H1 (cell line): ENCODE data around the gene OSBP2. TPM values are rescaled to one million over a fixed set of nuclear protein-coding genes. Genes with fewer than 3 reads are reported as not detected.

Experiments
- CTCF ChIA-PET: fragments of 300-600 bp; sonication (Branson Sonifier 250); formaldehyde crosslinking; loops from one replicate; lab custom pipeline; 2021; ENCODE audit not compliant: partially characterized antibody; lab: Charles Lee
- POLR2A ChIA-PET: fragments of 300-600 bp; sonication (Branson Sonifier 250); formaldehyde crosslinking; loops from one replicate; lab custom pipeline; 2021; ENCODE audit warnings: inconsistent platforms; ENCODE audit not compliant: partially characterized antibody; lab: Charles Lee
- DNase-seq, 2 experiments: peaks; one replicate each; pipeline versions ENCODE4 v3.0.0 to v3.0.0-alpha.2; 2010 to 2022; ENCODE audit warnings: low spot score in 2 of 2, low read depth in 1 of 2, mixed read lengths in 1 of 2
- FAIRE-seq: peaks from 2 replicates; lab custom pipeline; 2011; peaks lifted over from hg19 to GRCh38; lab: Jason Lieb, UNC
- H2AFZ ChIP-seq: 2 replicates; pipeline ENCODE4 v1.8.1; 2012; ENCODE audit warnings: low read length, inconsistent platforms
- H2AK5ac ChIP-seq: 2 replicates; pipeline ENCODE4 v1.6.1; 2013; ENCODE audit warnings: low read depth, low read length
- H2BK120ac ChIP-seq: replicated peaks from 2 replicates; pipeline ENCODE3; 2013; ENCODE audit warnings: low read depth, low read length, inconsistent platforms
- H2BK12ac ChIP-seq: 2 replicates; pipeline ENCODE4 v1.6.1; 2013; ENCODE audit warnings: low read depth, low read length
- H2BK15ac ChIP-seq: 2 replicates; pipeline ENCODE4 v1.6.1; 2013; ENCODE audit warnings: low read length
- H2BK20ac ChIP-seq: 2 replicates; pipeline ENCODE4 v1.6.1; 2013; ENCODE audit warnings: low read length
- H2BK5ac ChIP-seq: 2 replicates; pipeline ENCODE4 v1.6.1; 2013; ENCODE audit warnings: low read depth, low read length
- H3K14ac ChIP-seq: 2 replicates; pipeline ENCODE4 v1.6.1; 2013; ENCODE audit warnings: inconsistent platforms; ENCODE audit not compliant: insufficient read length
- H3K18ac ChIP-seq: 2 replicates; pipeline ENCODE4 v1.6.1; 2013; ENCODE audit warnings: low read length; ENCODE audit errors: extremely low read depth
- H3K23ac ChIP-seq: 2 replicates; pipeline ENCODE4 v1.6.1; 2013; ENCODE audit warnings: inconsistent platforms; ENCODE audit not compliant: insufficient read length
- H3K23me2 ChIP-seq: 2 replicates; pipeline ENCODE4 v1.6.1; 2013; ENCODE audit warnings: low read depth, low read length
- H3K27ac ChIP-seq: 2 replicates; pipeline ENCODE4 v1.6.1; 2011; ENCODE audit warnings: low read depth, low read length, inconsistent platforms
- H3K27me3 ChIP-seq, 4 experiments: replicated peaks in 1 of 4; 1 replicate in 1 of 4; 2 replicates in 3 of 4; pipeline versions ENCODE4 v1.6.1 to v1.8.1; 2011 to 2013; ENCODE audit warnings: low read length in 3 of 4, mild to moderate bottlenecking in 3 of 4, inconsistent platforms in 2 of 4, mixed read lengths in 2 of 4, moderate library complexity in 1 of 4; ENCODE audit not compliant: control insufficient read depth in 3 of 4, insufficient read depth in 3 of 4; ENCODE audit errors: extremely low read depth in 1 of 4
- H3K36me3 ChIP-seq, 4 experiments: 2 replicates each; pipeline versions ENCODE4 v1.6.1 to v1.8.1; 2011 to 2013; ENCODE audit warnings: mild to moderate bottlenecking in 4 of 4, low read length in 3 of 4, moderate library complexity in 2 of 4, control low read depth in 1 of 4, inconsistent platforms in 1 of 4; ENCODE audit not compliant: insufficient read depth in 4 of 4, control insufficient read depth in 2 of 4
- H3K4ac ChIP-seq: replicated peaks from 2 replicates; pipeline ENCODE3; 2013; ENCODE audit warnings: low read length, low read depth, mixed read lengths, inconsistent platforms; ENCODE audit not compliant: insufficient read length
- H3K4me1 ChIP-seq, 4 experiments: replicated peaks in 1 of 4; 1 replicate in 1 of 4; 2 replicates in 3 of 4; pipeline versions ENCODE4 v1.6.1 to v1.8.1; 2011 to 2013; ENCODE audit warnings: low read length in 3 of 4, inconsistent platforms in 2 of 4, mixed read lengths in 1 of 4; ENCODE audit not compliant: insufficient read depth in 4 of 4, control insufficient read depth in 3 of 4
- H3K4me2 ChIP-seq, 2 experiments: 2 replicates each; pipeline versions ENCODE4 v1.6.1 to v1.8.1; 2011 to 2013; ENCODE audit warnings: low read depth in 2 of 2, low read length in 2 of 2, control low read depth in 1 of 2, inconsistent platforms in 1 of 2, mild to moderate bottlenecking in 1 of 2; ENCODE audit not compliant: insufficient read depth in 1 of 2
- H3K4me3 ChIP-seq, 4 experiments: fragments of 200-600, 300-600 bp in 1 of 4; sonication (generic), shearing (Covaris generic), sonication (Bioruptor Twin) in 1 of 4; 2 replicates each; pipeline versions ENCODE4 v1.5.1 to v1.8.1; 2011 to 2016; ENCODE audit warnings: low read length in 4 of 4, low read depth in 3 of 4, control low read depth in 2 of 4, inconsistent platforms in 2 of 4, mild to moderate bottlenecking in 2 of 4, mixed read lengths in 1 of 4, moderate library complexity in 1 of 4; ENCODE audit not compliant: insufficient read depth in 2 of 4; ENCODE audit errors: extremely low read depth in 1 of 4
- H3K56ac ChIP-seq: replicated peaks from 2 replicates; pipeline ENCODE3; 2013; ENCODE audit warnings: low read depth, mild to moderate bottlenecking, mixed read lengths, low read length, inconsistent platforms; ENCODE audit not compliant: insufficient read length
- H3K79me1 ChIP-seq: 2 replicates; pipeline ENCODE4 v1.6.1; 2013; ENCODE audit warnings: low read depth, low read length, control low read depth
- H3K79me2 ChIP-seq, 2 experiments: 2 replicates each; pipeline versions ENCODE4 v1.6.1 to v1.8.1; 2012 to 2013; ENCODE audit warnings: low read length in 2 of 2, mild to moderate bottlenecking in 2 of 2, inconsistent platforms in 1 of 2; ENCODE audit not compliant: insufficient read depth in 2 of 2, control insufficient read depth in 1 of 2
- H3K9ac ChIP-seq, 4 experiments: replicated peaks in 1 of 4; 1 replicate in 1 of 4; 2 replicates in 3 of 4; pipeline versions ENCODE4 v1.6.1 to v1.8.1; 2011 to 2013; ENCODE audit warnings: low read depth in 3 of 4, low read length in 3 of 4, control low read depth in 2 of 4, mild to moderate bottlenecking in 2 of 4, moderate library complexity in 2 of 4, inconsistent platforms in 1 of 4; ENCODE audit errors: extremely low read depth in 1 of 4
- H3K9me3 ChIP-seq, 2 experiments: 2 replicates each; pipeline versions ENCODE4 v1.6.1 to v1.8.1; 2012 to 2013; ENCODE audit warnings: mild to moderate bottlenecking in 2 of 2, moderate library complexity in 2 of 2, control low read depth in 1 of 2, inconsistent platforms in 1 of 2, low read depth in 1 of 2, low read length in 1 of 2, mixed read lengths in 1 of 2; ENCODE audit not compliant: insufficient read depth in 2 of 2
- H4K20me1 ChIP-seq, 2 experiments: replicated peaks in 1 of 2; 2 replicates each; pipeline versions ENCODE3 to v1.8.1; 2011 to 2013; ENCODE audit warnings: inconsistent platforms in 2 of 2, low read length in 2 of 2, mild to moderate bottlenecking in 1 of 2; ENCODE audit not compliant: insufficient read depth in 2 of 2, control insufficient read depth in 1 of 2
- H4K5ac ChIP-seq: 2 replicates; pipeline ENCODE4 v1.6.1; 2013; ENCODE audit warnings: low read length, low read depth, mixed read lengths, inconsistent platforms; ENCODE audit not compliant: insufficient read length
- H4K8ac ChIP-seq: 2 replicates; pipeline ENCODE4 v1.8.0; 2013; ENCODE audit warnings: mild to moderate bottlenecking, moderate library complexity, low read length, inconsistent platforms; ENCODE audit not compliant: insufficient read depth; ENCODE audit errors: extremely low read depth
- H4K91ac ChIP-seq: replicated peaks from 2 replicates; pipeline ENCODE3; 2013; ENCODE audit warnings: low read length, mixed read lengths, inconsistent platforms; ENCODE audit not compliant: insufficient read length
- TAF7 ChIP-seq: optimal IDR thresholded peaks from 2 replicates; pipeline ENCODE3; 2011; ENCODE audit warnings: low read depth, mild to moderate bottlenecking, inconsistent platforms, low read length, moderate library complexity, borderline replicate concordance
- WGBS, 2 experiments: shearing (Covaris generic) in 1 of 2; methylation state at CpG; one replicate each; pipeline versions ENCODE4 v1.1.6 to v1.1.7; 2013 to 2015; ENCODE audit warnings: low lambda C conversion rate in 2 of 2, mixed read lengths in 2 of 2, inconsistent platforms in 1 of 2, low coverage in 1 of 2, missing lambda C conversion rate in 1 of 2; ENCODE audit not compliant: insufficient replicate concordance in 2 of 2, insufficient coverage in 1 of 2, insufficient read length in 1 of 2; ENCODE audit errors: extremely low coverage in 1 of 2, missing lambda C conversion rate in 1 of 2; 5-methylcytosine and 5-hydroxymethylcytosine counted together
- polyA plus RNA-seq, 7 experiments: library from polyadenylated mRNA; depleted of rRNA in 3 of 7; stranded (reverse) in 5 of 7; unstranded in 2 of 7; fragments of >200 nt in 5 of 7; fragments of 200-250 nt in 2 of 7; gene quantifications; 1 replicate in 5 of 7; 2 replicates in 1 of 7; 4 replicates in 1 of 7; pipeline versions ENCODE4 v1.2.1 to v1.2.3, GENCODE V29; 2011 to 2013; ENCODE audit warnings: missing spikeins in 2 of 7, mixed read lengths in 2 of 7
- total RNA-seq: library from RNA; stranded (reverse); fragmentation: NEBNext Ultra II Directional; extraction: Animal tissue kit (Norgen Biotek cat#: 25700); gene quantifications from 2 replicates; pipeline ENCODE4 v1.2.1, GENCODE V29; 2021

Gene OSBP2
- total and polyA plus RNA-seq, 2 of the 8 experiments (the other 6 are each of a cell fraction or from before 2014, with no cell fraction given) = 3.4 to 3.7 TPM

- Histone ChIP-seq H3K4ac (no peak overlapping the region), H2AK5ac (no peak overlapping the region), H4K91ac (no peak overlapping the region), H3K4me3 (no peak overlapping the region), H2BK5ac (no peak overlapping the region), H3K79me1 (peaks cover 4% of the 10 kb centered on the region; the same call in 1 of the 2 replicates), H3K23me2 (no peaks in the 10 kb centered on the region), H2BK12ac (no peak overlapping the region), H3K14ac (no peak overlapping the region), H2AFZ (no peak overlapping the region), H2BK15ac (no peak overlapping the region), H2BK20ac (no peak overlapping the region), H3K79me2 (no peaks in the 10 kb centered on the region), H3K36me3 (peaks cover 66 to 97% (median 90%) of the 10 kb centered on the region in 4 experiments), H2BK120ac (no peak overlapping the region), H4K20me1 (peaks cover 4 to 25% of the 10 kb centered on the region in 2 experiments), H3K9ac (no peak overlapping the region), H3K56ac (no peak overlapping the region), H3K27ac (no peak overlapping the region), H3K18ac (no peak overlapping the region), H4K8ac (no peak overlapping the region; the same call in 1 of the 2 replicates), H3K9me3 (no peaks in the 10 kb centered on the region), H3K27me3 (no peaks in the 10 kb centered on the region), H3K23ac (no peak overlapping the region), H3K4me1 (no peaks in the 10 kb centered on the region), H4K5ac (no peak overlapping the region), H3K4me2 (no peak overlapping the region)
- DNase-seq (no peak), FAIRE-seq (no peak)
- TF ChIP-seq TAF7 = no peak
- ChIA-PET CTCF (interaction anchor here (1.3 to 1.4 kb wide), 2 partner anchors 12 to 18 kb away, joined by 3 to 4 read pairs; no protein-coding TSS in a partner anchor), POLR2A (interaction anchor here (0.6 to 1.4 kb wide), 3 partner anchors 10 to 18 kb away, joined by 3 to 6 read pairs (median 3); no protein-coding TSS in a partner anchor)
- WGBS, 2 experiments = 92% methylated on average over 7 of the region's 7 CpGs; no CpG with 5 or more reads in 1 of the 2 experiments
These were observed 238.8 kb downstream of the OSBP2 start for GRCh38 chr22:30933457-30933856.
